Esophagus squamous epithelium (tissue), 4 donors: ENCODE data around the gene SRP68.

Experiments
- POLR2A ChIP-seq, 4 donors: fragments of 450-650 bp; IDR thresholded peaks; one replicate each; pipeline ENCODE4 v1.6.1; 2017; ENCODE audit warnings: antibody characterized with exemption in 4 of 4, mild to moderate bottlenecking in 4 of 4, moderate library complexity in 3 of 4
- TF ChIP-seq, protein P1 (sequence below), 6 experiments: fragments of 450-650 bp in 4 of 6; fragments of 200-600 bp in 2 of 6; sonication (generic) in 2 of 6; IDR thresholded peaks; one replicate each; pipeline ENCODE4 v1.5.1; 2016 to 2019; ENCODE audit warnings: antibody characterized with exemption in 6 of 6, mild to moderate bottlenecking in 4 of 6, moderate library complexity in 4 of 6

DNA sequence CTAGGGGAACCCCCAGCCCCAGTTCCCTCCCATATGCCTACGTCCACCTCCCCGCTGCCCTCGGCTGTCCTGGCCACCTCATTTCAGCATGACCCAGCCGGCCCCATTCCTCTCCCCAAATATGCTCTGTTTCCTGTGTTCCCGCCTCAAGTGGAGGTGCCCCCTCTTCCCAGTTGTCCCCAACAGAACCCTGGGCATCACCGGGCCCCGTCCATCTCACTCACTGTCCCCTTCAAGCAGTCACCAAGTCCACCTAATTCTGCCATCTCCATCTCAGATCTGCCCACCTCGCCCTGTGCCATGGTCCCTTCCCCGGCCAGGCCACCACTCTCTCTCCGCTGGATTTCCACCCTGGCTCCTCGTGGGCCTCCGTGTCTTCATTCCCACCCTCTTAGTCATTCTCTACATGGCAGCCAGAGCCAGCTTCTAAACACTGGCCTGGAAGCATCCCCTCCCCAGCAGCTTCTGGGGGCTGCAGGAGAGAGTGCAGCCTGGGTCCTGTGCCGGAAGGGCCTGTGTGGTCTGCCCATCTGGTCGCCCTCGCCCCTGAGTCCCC, 58.9 kb downstream of the SRP68 start:
- TF ChIP-seq, protein P1, sequence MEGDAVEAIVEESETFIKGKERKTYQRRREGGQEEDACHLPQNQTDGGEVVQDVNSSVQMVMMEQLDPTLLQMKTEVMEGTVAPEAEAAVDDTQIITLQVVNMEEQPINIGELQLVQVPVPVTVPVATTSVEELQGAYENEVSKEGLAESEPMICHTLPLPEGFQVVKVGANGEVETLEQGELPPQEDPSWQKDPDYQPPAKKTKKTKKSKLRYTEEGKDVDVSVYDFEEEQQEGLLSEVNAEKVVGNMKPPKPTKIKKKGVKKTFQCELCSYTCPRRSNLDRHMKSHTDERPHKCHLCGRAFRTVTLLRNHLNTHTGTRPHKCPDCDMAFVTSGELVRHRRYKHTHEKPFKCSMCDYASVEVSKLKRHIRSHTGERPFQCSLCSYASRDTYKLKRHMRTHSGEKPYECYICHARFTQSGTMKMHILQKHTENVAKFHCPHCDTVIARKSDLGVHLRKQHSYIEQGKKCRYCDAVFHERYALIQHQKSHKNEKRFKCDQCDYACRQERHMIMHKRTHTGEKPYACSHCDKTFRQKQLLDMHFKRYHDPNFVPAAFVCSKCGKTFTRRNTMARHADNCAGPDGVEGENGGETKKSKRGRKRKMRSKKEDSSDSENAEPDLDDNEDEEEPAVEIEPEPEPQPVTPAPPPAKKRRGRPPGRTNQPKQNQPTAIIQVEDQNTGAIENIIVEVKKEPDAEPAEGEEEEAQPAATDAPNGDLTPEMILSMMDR (IDR thresholded peaks at IDR 0.05), result no peak
- no peak for TF ChIP-seq POLR2A (IDR thresholded peaks at IDR 0.05)
